HepG2 (cell line): ENCODE data around the gene SLC20A1. TPM values are rescaled to one million over a fixed set of nuclear protein-coding genes. Genes with fewer than 3 reads are reported as not detected.

Experiments
- DMAP1 ChIP-seq: IDR thresholded peaks from 2 replicates; pipeline ENCODE4 v1.6.1; 2016
- GATAD1 ChIP-seq: IDR thresholded peaks from 2 replicates; pipeline ENCODE4 v1.6.1; 2016; ENCODE audit warnings: missing genetic modification reagents, missing compliant biosample characterization
- IKZF5 ChIP-seq: IDR thresholded peaks from 2 replicates; pipeline ENCODE4 v1.6.1; 2018; ENCODE audit warnings: missing genetic modification reagents, mild to moderate bottlenecking, missing compliant biosample characterization
- KDM3A ChIP-seq: IDR thresholded peaks from 2 replicates; pipeline ENCODE4 v1.6.1; 2018; ENCODE audit warnings: low read depth, missing compliant biosample characterization
- MAFG ChIP-seq: sonication (generic); formaldehyde crosslinking; IDR thresholded peaks from 2 replicates; pipeline ENCODE4 v1.5.1; 2020; ENCODE audit warnings: mild to moderate bottlenecking, missing genetic modification reagents
- PCBP2 ChIP-seq: fragments of 200-400 bp; formaldehyde crosslinking; optimal IDR thresholded peaks from 2 replicates; pipeline ENCODE3; 2018; ENCODE audit warnings: low read length, low read depth; ENCODE audit not compliant: poor library complexity, severe bottlenecking
- PPARG ChIP-seq: conservative IDR thresholded peaks from 2 replicates; pipeline ENCODE4 v1.6.1; 2016; ENCODE audit warnings: missing biosample characterization, missing genetic modification reagents
- SIN3B ChIP-seq: fragments of 150-350 bp; IDR thresholded peaks from 2 replicates; pipeline ENCODE4 v1.6.1; 2014; ENCODE audit warnings: low read length
- THRA ChIP-seq: sonication (generic); formaldehyde crosslinking; IDR thresholded peaks from 2 replicates; pipeline ENCODE4 v1.4.0; 2020; ENCODE audit warnings: missing genetic modification reagents, borderline replicate concordance
- ZHX2 ChIP-seq, 2 experiments: sonication (generic) in 1 of 2; formaldehyde crosslinking in 1 of 2; IDR thresholded peaks; 2 replicates each; pipeline versions ENCODE4 v1.6.1 to v1.9.0; 2014 to 2022; ENCODE audit warnings: antibody characterized with exemption in 1 of 2, borderline replicate concordance in 1 of 2, inconsistent platforms in 1 of 2, low read depth in 1 of 2, missing genetic modification reagents in 1 of 2
- ZMYM3 ChIP-seq: sonication (generic); formaldehyde crosslinking; IDR thresholded peaks from 2 replicates; pipeline ENCODE4 v1.5.1; 2020; ENCODE audit warnings: mild to moderate bottlenecking, missing genetic modification reagents
- ZNF180 ChIP-seq: sonication (generic); formaldehyde crosslinking; IDR thresholded peaks from 2 replicates; pipeline ENCODE4 v1.4.0; 2020; ENCODE audit warnings: low read depth, missing genetic modification reagents, borderline replicate concordance
- ZNF501 ChIP-seq: sonication (generic); formaldehyde crosslinking; IDR thresholded peaks from 2 replicates; pipeline ENCODE4 v1.5.1; 2020; ENCODE audit warnings: mild to moderate bottlenecking, moderate library complexity, missing genetic modification reagents
- ZNF652 ChIP-seq: IDR thresholded peaks from 2 replicates; pipeline ENCODE4 v1.6.1; 2016; ENCODE audit warnings: low read depth, borderline replicate concordance
- ZNF768 ChIP-seq: sonication (generic); formaldehyde crosslinking; IDR thresholded peaks from 2 replicates; pipeline ENCODE4 v1.4.0; 2020; ENCODE audit warnings: missing genetic modification reagents
- ZZZ3 ChIP-seq: sonication (generic); formaldehyde crosslinking; IDR thresholded peaks from 2 replicates; pipeline ENCODE4 v1.4.0; 2020; ENCODE audit warnings: missing genetic modification reagents, mild to moderate bottlenecking, borderline replicate concordance
- polyA plus RNA-seq, 8 experiments: library from polyadenylated mRNA; depleted of rRNA in 3 of 8; stranded (reverse) in 7 of 8; unstranded in 1 of 8; fragments of >200 nt; fragmentation: Illumina TruSeq in 4 of 8; extraction: Trizol in 4 of 8; gene quantifications; 2 replicates each; pipeline versions ENCODE4 v1.2.1 to v1.2.3, GENCODE V29; 2011 to 2016; ENCODE audit warnings: low read depth in 4 of 8, missing spikeins in 1 of 8, mixed read lengths in 1 of 8; ENCODE audit not compliant: insufficient read depth in 1 of 8
- total RNA-seq, 5 experiments: library from RNA; depleted of rRNA; stranded (reverse); fragments of >200 nt; fragmentation: Illumina TruSeq; extraction: Trizol; gene quantifications; 2 replicates each; pipeline ENCODE4 v1.2.3, GENCODE V29; 2016; ENCODE audit warnings: low read depth in 1 of 5
- TF ChIP-seq, protein P1 (sequence below): IDR thresholded peaks from 2 replicates; pipeline ENCODE4 v1.6.1; 2016; ENCODE audit warnings: control low read depth
- TF ChIP-seq, protein P2 (sequence below), 2 experiments: sonication (generic) in 1 of 2; formaldehyde crosslinking in 1 of 2; IDR thresholded peaks; 2 replicates each; pipeline versions ENCODE4 v1.4.0 to v1.6.1; 2018 to 2020; ENCODE audit warnings: missing genetic modification reagents in 2 of 2, borderline replicate concordance in 1 of 2, low read depth in 1 of 2, mild to moderate bottlenecking in 1 of 2, missing biosample characterization in 1 of 2

SLC20A1 gene
- total and polyA plus RNA-seq, 2 of the 13 experiments (the other 11 are each of a cell fraction or from before 2014, with no cell fraction given), result 54.0 to 85.9 TPM

DNA sequence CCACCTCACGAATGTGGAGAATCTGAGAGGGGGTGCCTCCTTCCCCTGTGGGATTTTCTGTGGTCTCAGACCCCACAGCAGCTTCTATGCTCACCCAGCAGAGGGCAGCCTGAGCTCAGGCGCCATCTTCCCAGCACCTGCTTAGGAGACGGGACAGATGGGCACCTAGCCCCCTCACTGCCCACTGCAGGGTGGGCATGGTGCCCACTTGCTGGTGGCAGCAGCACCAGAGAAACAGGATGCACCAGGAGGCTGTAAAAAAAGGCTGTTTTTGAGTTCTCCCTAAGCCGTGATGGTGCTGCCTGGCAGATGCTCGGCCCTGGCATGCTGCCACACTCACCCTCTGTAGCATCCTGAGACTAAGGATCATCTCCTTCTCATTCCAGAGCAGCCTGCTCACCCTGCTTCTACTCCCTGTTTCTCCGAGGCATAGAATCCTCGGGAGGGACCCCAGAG, 19.1 kb upstream of the SLC20A1 start (continued):
- TF ChIP-seq ZMYM3 (CRISPR knock-in tag) (peak; percentile 25; the same call in 1 of the 2 replicates), PPARG (CRISPR knock-in tag) (peak; percentile 35; the same call in 1 of the 2 replicates), THRA (0 out of 2 replicates have a peak, but pooled peaks have one; percentile 38), MAFG (CRISPR knock-in tag) (no peak), ZNF768 (peak; percentile 50; the same call in 1 of the 2 replicates), IKZF5 (CRISPR knock-in tag) (peak; percentile 67; the same call in 1 of the 2 replicates), ZNF180 (CRISPR knock-in tag) (no peak), ZZZ3 (CRISPR knock-in tag) (no peak), ZNF652 (CRISPR knock-in tag) (no peak), SIN3B (no peak), KDM3A (CRISPR knock-in tag) (peak; percentile 75), PCBP2 (no peak), DMAP1 (CRISPR knock-in tag) (no peak), ZNF501 (CRISPR knock-in tag) (peak; percentile 38; the same call in 1 of the 2 replicates), GATAD1 (CRISPR knock-in tag) (peak; percentile 62), ZHX2 (IDR thresholded peaks at IDR 0.05; ENCODE audit: low read depth) (0 out of 2 replicates have a peak, but pooled peaks have one; percentile 32), ZHX2 (CRISPR knock-in tag; IDR thresholded peaks at IDR 0.05; ENCODE audit: borderline replicate concordance) (no peak)
- TF ChIP-seq, protein P1, sequence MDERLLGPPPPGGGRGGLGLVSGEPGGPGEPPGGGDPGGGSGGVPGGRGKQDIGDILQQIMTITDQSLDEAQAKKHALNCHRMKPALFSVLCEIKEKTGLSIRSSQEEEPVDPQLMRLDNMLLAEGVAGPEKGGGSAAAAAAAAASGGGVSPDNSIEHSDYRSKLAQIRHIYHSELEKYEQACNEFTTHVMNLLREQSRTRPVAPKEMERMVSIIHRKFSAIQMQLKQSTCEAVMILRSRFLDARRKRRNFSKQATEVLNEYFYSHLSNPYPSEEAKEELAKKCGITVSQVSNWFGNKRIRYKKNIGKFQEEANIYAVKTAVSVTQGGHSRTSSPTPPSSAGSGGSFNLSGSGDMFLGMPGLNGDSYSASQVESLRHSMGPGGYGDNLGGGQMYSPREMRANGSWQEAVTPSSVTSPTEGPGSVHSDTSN (CRISPR knock-in tag), result no peak
- TF ChIP-seq, protein P2, sequence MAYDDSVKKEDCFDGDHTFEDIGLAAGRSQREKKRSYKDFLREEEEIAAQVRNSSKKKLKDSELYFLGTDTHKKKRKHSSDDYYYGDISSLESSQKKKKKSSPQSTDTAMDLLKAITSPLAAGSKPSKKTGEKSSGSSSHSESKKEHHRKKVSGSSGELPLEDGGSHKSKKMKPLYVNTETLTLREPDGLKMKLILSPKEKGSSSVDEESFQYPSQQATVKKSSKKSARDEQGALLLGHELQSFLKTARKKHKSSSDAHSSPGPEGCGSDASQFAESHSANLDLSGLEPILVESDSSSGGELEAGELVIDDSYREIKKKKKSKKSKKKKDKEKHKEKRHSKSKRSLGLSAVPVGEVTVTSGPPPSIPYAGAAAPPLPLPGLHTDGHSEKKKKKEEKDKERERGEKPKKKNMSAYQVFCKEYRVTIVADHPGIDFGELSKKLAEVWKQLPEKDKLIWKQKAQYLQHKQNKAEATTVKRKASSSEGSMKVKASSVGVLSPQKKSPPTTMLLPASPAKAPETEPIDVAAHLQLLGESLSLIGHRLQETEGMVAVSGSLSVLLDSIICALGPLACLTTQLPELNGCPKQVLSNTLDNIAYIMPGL (CRISPR knock-in tag; IDR thresholded peaks at IDR 0.05; ENCODE audit: borderline replicate concordance in 1 of 2, low read depth in 1 of 2), result peak in 1 of 2 experiments; percentile 82; a peak in 1 of 4 replicates
